DOHH2 (cell line): ENCODE results near the gene WNK4.
A peak's percentile ranks its signal among the peaks of the same experiment; 100 is the strongest.

Experiments used
- H3F3A ChIP-seq: fragments of 200-600 bp; sonication (generic), shearing (Covaris generic); 2 replicates; pipeline ENCODE4 v1.6.0; 2016; ENCODE audit warnings: antibody characterized with exemption, mild to moderate bottlenecking; ENCODE audit not compliant: control insufficient read depth, insufficient read depth
- H3K27ac ChIP-seq: fragments of 200-600 bp; sonication (generic); 2 replicates; pipeline ENCODE4 v1.5.1; 2014; ENCODE audit warnings: low read depth, mild to moderate bottlenecking, low read length, moderate library complexity
- H3K27me3 ChIP-seq: fragments of 200-600 bp; sonication (generic); 2 replicates; pipeline ENCODE4 v1.6.1; 2014; ENCODE audit warnings: mild to moderate bottlenecking, low read length, mixed read lengths; ENCODE audit not compliant: control insufficient read depth
- H3K36me3 ChIP-seq: fragments of 200-600 bp; sonication (generic); 2 replicates; pipeline ENCODE4 v1.6.1; 2014; ENCODE audit warnings: mild to moderate bottlenecking, low read length, moderate library complexity, mixed read lengths; ENCODE audit not compliant: control insufficient read depth
- H3K4me1 ChIP-seq: fragments of 200-600 bp; sonication (generic); 2 replicates; pipeline ENCODE4 v1.6.1; 2014; ENCODE audit warnings: mild to moderate bottlenecking, low read length, mixed read lengths; ENCODE audit not compliant: control insufficient read depth
- H3K4me2 ChIP-seq: fragments of 200-600 bp; sonication (generic); 2 replicates; pipeline ENCODE4 v1.6.0; 2014; ENCODE audit warnings: mild to moderate bottlenecking, low read length, moderate library complexity
- H3K4me3 ChIP-seq: fragments of 200-600 bp; sonication (generic); 2 replicates; pipeline ENCODE4 v1.5.1; 2014; ENCODE audit warnings: mild to moderate bottlenecking, low read length, mixed read lengths
- H3K79me2 ChIP-seq: fragments of 200-600 bp; sonication (generic); 2 replicates; pipeline ENCODE4 v1.6.1; 2014; ENCODE audit warnings: mild to moderate bottlenecking, low read length, mixed read lengths; ENCODE audit not compliant: control insufficient read depth
- H3K9me2 ChIP-seq: fragments of 200-600 bp; sonication (generic); replicated peaks from 2 replicates; pipeline ENCODE4 v1.6.1; 2014; ENCODE audit warnings: mild to moderate bottlenecking, low read length, mixed read lengths; ENCODE audit not compliant: control insufficient read depth
- H3K9me3 ChIP-seq: fragments of 200-600 bp; sonication (generic); 2 replicates; pipeline ENCODE4 v1.6.1; 2014; ENCODE audit warnings: antibody characterized with exemption, low read length, mixed read lengths; ENCODE audit not compliant: control insufficient read depth, insufficient read depth
- H4K20me1 ChIP-seq: fragments of 200-600 bp; sonication (generic); 2 replicates; pipeline ENCODE4 v1.6.0; 2014; ENCODE audit warnings: low read depth, mild to moderate bottlenecking, antibody characterized with exemption, low read length, moderate library complexity; ENCODE audit not compliant: control insufficient read depth, insufficient read depth
- EZH2phosphoT487 ChIP-seq: fragments of 200-600 bp; sonication (generic); IDR thresholded peaks from 2 replicates; pipeline ENCODE4 v1.6.1; 2017; ENCODE audit warnings: borderline replicate concordance, mild to moderate bottlenecking, antibody characterized with exemption, low read length, moderate library complexity, mixed read lengths
- TF ChIP-seq, protein P1 (sequence below): fragments of 200-600 bp; sonication (generic); IDR thresholded peaks from one replicate; pipeline ENCODE4 v1.5.1; 2014; ENCODE audit warnings: antibody characterized with exemption, mild to moderate bottlenecking, low read depth, low read length; ENCODE audit not compliant: poor library complexity, severe bottlenecking

The WNK4 gene

DNA sequence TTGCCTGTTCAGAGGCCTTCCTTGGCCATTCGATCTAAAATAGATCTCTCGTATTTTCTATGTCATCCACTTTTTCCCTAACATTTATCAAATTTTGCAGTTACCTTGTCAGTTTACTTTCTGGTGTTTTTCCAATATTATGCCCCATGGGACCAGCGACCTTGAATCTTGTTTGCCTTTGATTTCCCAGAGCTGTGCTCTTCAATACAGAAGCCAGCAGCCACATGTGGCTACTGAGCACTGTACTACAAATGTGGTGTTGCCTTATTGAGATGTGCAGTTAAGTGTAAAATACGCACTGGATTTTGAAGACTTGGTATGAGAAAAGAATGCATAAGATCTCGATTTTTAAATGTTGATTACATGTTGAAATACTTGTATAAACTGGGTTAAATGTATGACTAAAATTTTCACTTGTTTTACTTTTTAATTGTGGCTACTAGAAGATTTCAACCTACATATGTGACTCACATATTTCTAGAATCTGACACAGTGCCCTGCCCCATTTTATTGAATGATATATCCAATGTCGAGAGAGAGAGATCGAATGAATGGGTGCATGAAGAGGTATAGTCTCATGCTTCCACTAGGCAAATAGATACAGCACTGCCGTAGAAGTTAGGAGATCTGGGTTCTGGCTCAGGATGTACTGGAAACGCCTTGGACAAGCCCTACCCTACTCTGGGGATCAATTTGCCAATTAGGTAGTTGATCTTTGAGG, 52.0 kb downstream of the WNK4 start:
- peaks cover 37% of the 10 kb centered on the region for H3K36me3 ChIP-seq
- H3F3A ChIP-seq, result no peaks in the 10 kb centered on the region
- H3K9me3 ChIP-seq, result no peaks in the 10 kb centered on the region
- TF ChIP-seq EZH2phosphoT487, result no peak
- TF ChIP-seq, protein P1, sequence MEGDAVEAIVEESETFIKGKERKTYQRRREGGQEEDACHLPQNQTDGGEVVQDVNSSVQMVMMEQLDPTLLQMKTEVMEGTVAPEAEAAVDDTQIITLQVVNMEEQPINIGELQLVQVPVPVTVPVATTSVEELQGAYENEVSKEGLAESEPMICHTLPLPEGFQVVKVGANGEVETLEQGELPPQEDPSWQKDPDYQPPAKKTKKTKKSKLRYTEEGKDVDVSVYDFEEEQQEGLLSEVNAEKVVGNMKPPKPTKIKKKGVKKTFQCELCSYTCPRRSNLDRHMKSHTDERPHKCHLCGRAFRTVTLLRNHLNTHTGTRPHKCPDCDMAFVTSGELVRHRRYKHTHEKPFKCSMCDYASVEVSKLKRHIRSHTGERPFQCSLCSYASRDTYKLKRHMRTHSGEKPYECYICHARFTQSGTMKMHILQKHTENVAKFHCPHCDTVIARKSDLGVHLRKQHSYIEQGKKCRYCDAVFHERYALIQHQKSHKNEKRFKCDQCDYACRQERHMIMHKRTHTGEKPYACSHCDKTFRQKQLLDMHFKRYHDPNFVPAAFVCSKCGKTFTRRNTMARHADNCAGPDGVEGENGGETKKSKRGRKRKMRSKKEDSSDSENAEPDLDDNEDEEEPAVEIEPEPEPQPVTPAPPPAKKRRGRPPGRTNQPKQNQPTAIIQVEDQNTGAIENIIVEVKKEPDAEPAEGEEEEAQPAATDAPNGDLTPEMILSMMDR, result no peak
- H3K4me1 ChIP-seq, result peaks cover 17% of the 10 kb centered on the region
- no peaks in the 10 kb centered on the region for H3K9me2 ChIP-seq
- H3K79me2 ChIP-seq, result peaks cover 46% of the 10 kb centered on the region
- H3K4me2 ChIP-seq, result peak overlapping the region; percentile 76
- H4K20me1 ChIP-seq, result no peaks in the 10 kb centered on the region
- no peaks in the 10 kb centered on the region for H3K27me3 ChIP-seq
- peak overlapping the region; percentile 55 for H3K27ac ChIP-seq
- H3K4me3 ChIP-seq, result peak overlapping the region; percentile 90

DNA sequence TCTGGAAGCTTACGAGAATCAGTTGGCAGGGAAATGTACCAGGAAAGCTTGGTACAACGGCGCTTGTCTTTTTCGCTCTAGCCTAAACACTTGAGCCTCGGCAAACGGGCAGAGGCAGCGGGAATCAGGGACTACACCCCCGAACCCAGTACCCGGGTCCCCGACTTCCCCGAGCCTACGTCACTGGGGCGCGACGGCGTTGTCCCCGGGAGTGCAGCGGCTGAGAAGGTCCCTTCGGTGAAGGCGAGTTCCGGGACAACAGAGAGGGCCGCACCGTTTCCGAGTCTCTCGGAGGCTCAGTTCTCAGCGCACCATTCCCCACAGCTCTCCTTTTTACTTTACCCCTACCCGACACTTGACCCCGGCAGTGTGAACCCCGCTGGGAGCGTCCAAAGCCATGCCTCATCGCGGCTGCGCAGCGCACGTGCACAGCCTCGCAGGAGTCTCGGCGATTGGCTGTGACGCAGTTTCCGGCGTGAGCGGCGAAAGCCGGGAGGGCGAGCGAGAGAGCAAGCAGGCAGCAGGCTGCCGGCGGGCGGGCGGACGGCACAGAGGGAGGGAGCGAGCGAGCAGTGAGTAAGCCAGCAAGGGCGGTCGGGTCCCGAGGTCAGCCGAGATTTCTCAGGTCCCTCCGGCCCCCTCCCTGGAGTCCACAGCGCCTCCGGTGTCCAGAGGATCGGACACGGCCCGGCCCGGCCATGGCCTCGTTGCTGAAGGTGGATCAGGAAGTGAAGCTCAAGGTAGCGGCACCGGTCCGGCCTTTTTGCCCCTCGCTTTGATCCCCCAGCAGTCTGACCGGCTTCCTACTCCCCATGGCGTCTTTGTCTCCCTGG, 52.7 kb downstream of the WNK4 start, which contains the start of gene PSME3:
TSS of gene PSME3 (plus strand) at position 464 of the 833 bp plus-strand sequence. CDS start at position 699, 235 bp downstream.
- Histone ChIP-seq H3K4me1 (peaks cover 17% of the 10 kb centered on the region), H3K36me3 (peaks cover 45% of the 10 kb centered on the region), H3K27me3 (no peaks in the 10 kb centered on the region), H3F3A (no peaks in the 10 kb centered on the region), H3K4me3 (peak within 1 kb of the TSS; percentile 90), H3K79me2 (peaks cover 46% of the 10 kb centered on the region), H4K20me1 (no peaks in the 10 kb centered on the region), H3K9me2 (no peaks in the 10 kb centered on the region), H3K4me2 (peak within 1 kb of the TSS; percentile 76), H3K27ac (peak within 1 kb of the TSS; percentile 55), H3K9me3 (no peaks in the 10 kb centered on the region)
- TF ChIP-seq, protein P1, result no peak
- TF ChIP-seq EZH2phosphoT487, result no peak

DNA sequence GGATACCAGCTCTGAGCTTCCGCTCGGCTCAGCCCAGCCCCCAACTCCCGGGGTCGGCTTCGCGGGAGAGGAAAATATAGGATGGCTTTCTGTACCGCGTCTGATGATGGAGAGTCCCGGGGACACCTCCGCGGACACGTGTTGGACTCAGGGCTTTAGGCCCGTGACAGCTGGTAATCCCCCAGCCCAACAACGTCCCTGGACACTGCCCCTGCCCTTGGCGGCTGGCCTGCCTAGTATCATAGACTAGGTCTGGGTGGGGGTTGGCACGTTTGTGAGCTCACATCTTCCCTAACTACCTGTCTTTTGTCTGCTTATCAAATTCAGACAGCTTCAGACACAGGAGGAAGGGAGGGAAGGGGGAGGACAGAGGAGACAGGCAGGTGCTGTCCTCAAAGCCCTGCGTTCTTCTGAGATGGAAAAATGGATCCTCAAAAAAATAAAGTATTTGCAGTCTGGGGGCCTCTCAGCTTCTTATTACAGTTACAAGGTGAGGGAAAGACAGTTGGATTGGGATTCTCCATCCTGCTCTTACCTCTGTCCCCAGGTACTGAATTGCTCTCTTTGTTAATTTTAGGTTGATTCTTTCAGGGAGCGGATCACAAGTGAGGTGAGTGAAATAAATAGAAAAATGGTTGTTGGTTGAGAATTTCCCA, 53.5 kb downstream of the WNK4 start:
- Histone ChIP-seq H4K20me1 (no peaks in the 10 kb centered on the region), H3K4me1 (peaks cover 17% of the 10 kb centered on the region), H3K27me3 (no peaks in the 10 kb centered on the region), H3F3A (no peaks in the 10 kb centered on the region), H3K4me2 (peak overlapping the region; percentile 76), H3K36me3 (peaks cover 52% of the 10 kb centered on the region), H3K9me3 (no peaks in the 10 kb centered on the region), H3K4me3 (peak overlapping the region; percentile 90), H3K9me2 (no peaks in the 10 kb centered on the region), H3K79me2 (peaks cover 46% of the 10 kb centered on the region), H3K27ac (peak overlapping the region; percentile 55)
- no peak for TF ChIP-seq EZH2phosphoT487
- TF ChIP-seq, protein P1, result no peak
